Measurements from ENCODE around the gene PEX26. TPM values are rescaled to one million over a fixed set of nuclear protein-coding genes. Genes with fewer than 3 reads are reported as not detected.

Gene PEX26
- total RNA-seq (10 to 100 TPM; 13.0 to 33.4 (median 26.3) TPM), polyA plus RNA-seq (10 to 100 TPM; 14.9 to 21.5 TPM)
- long read RNA-seq, donor 1, full-length matches to known transcripts: 8 of 17 reads
- long read RNA-seq, donor 1, partial matches to known transcripts: 1 of 17 reads
- long read RNA-seq, donor 1, other reads (novel, unspliced or antisense): 8 of 17 reads
- long read RNA-seq, donor 2, partial matches to known transcripts: 0 of 1 reads
- long read RNA-seq, donor 2, other reads (novel, unspliced or antisense): 0 of 1 reads
- long read RNA-seq, donor 3, full-length matches to known transcripts: 3 of 12 reads
- long read RNA-seq, donor 3, partial matches to known transcripts: 0 of 12 reads
- long read RNA-seq, donor 3, other reads (novel, unspliced or antisense): 9 of 12 reads

GRCh38 chr22:18077639-18078328, at the start of gene PEX26:
TSS of gene PEX26 (plus strand) at chr22:18077990. CDS start at chr22:18078377, 387 bp downstream.
- H3K4me3 ChIP-seq: peak within 1 kb of the TSS; percentile 80
- no peaks in the 10 kb centered on the region for H3K36me3 ChIP-seq
- DNase-seq: peak; percentile 88 to 93 (median 90)
- peak in 1 of 3 donors; percentile 18 for TF ChIP-seq CTCF (IDR thresholded peaks at IDR 0.05)
- TF ChIP-seq POLR2A (IDR thresholded peaks at IDR 0.05): no peak
- TF ChIP-seq EP300 (IDR thresholded peaks at IDR 0.05): no peak
- WGBS, 3 donors: 0% methylated on average over 48 to 50 of the region's 50 CpGs
- intact Hi-C loops (cut with DNase I): loop anchor here (2.0 to 10.0 kb wide), 6 partner anchors 53 to 247 kb away; partner anchors contain the start of gene MICAL3 (in 3 of the 4)
- peak within 1 kb of the TSS; percentile 27 to 36 for H3K27ac ChIP-seq
- no peaks in the 10 kb centered on the region for H3K27me3 ChIP-seq
- peaks cover 1% of the 10 kb centered on the region for H3K4me1 ChIP-seq (ENCODE audit: insufficient read depth)
- H3K9me3 ChIP-seq: no peaks in the 10 kb centered on the region

GRCh38 chr22:18028817-18029527, 48.8 kb upstream of the PEX26 start:
- Histone ChIP-seq H3K27me3 (no peaks in the 10 kb centered on the region), H3K36me3 (no peaks in the 10 kb centered on the region), H3K4me1 (ENCODE audit: insufficient read depth) (peaks cover 4% of the 10 kb centered on the region), H3K27ac (no peak overlapping the region), H3K4me3 (no peak overlapping the region), H3K9me3 (no peaks in the 10 kb centered on the region)
- intact Hi-C loops (cut with DNase I): loop anchor here in 2 of 4 donors (10.0 kb wide), 1 partner anchor 46 kb away; the partner anchor contains the start of gene PEX26 (in 2 of the 2)
- WGBS, 3 donors: 47 to 60% (median 48%) methylated on average over 3 of the region's 3 CpGs
- no peak for TF ChIP-seq EP300 (IDR thresholded peaks at IDR 0.05)
- no peak for TF ChIP-seq POLR2A (IDR thresholded peaks at IDR 0.05)
- TF ChIP-seq CTCF (IDR thresholded peaks at IDR 0.05): no peak
- no peak for DNase-seq

GRCh38 chr22:18029686-18030267, 48.0 kb upstream of the PEX26 start:
- Histone ChIP-seq H3K27ac (no peak overlapping the region), H3K36me3 (no peaks in the 10 kb centered on the region), H3K9me3 (no peaks in the 10 kb centered on the region), H3K27me3 (no peaks in the 10 kb centered on the region), H3K4me3 (no peak overlapping the region), H3K4me1 (ENCODE audit: insufficient read depth) (peaks cover 9% of the 10 kb centered on the region)
- DNase-seq: no peak
- WGBS, 3 donors: 96 to 98% (median 98%) methylated on average over 2 of the region's 2 CpGs
- TF ChIP-seq EP300 (IDR thresholded peaks at IDR 0.05) (no peak), POLR2A (IDR thresholded peaks at IDR 0.05) (no peak), CTCF (IDR thresholded peaks at IDR 0.05) (no peak)
- intact Hi-C loops (cut with DNase I): loop anchor here in 2 of 4 donors (10.0 kb wide), 1 partner anchor 45 kb away; the partner anchor contains the start of gene PEX26 (in 2 of the 2)

All from ovary (tissue), 10 donors.